H1 (cell line): ENCODE results near the gene FASLG. TPM values are rescaled to one million over a fixed set of nuclear protein-coding genes. Genes with fewer than 3 reads are reported as not detected.

Source experiments
- CTCF ChIA-PET: fragments of 300-600 bp; sonication (Branson Sonifier 250); formaldehyde crosslinking; loops from one replicate; lab custom pipeline; 2021; ENCODE audit not compliant: partially characterized antibody; lab: Charles Lee
- POLR2A ChIA-PET: fragments of 300-600 bp; sonication (Branson Sonifier 250); formaldehyde crosslinking; loops from one replicate; lab custom pipeline; 2021; ENCODE audit warnings: inconsistent platforms; ENCODE audit not compliant: partially characterized antibody; lab: Charles Lee
- DNase-seq, 2 experiments: peaks; one replicate each; pipeline versions ENCODE4 v3.0.0 to v3.0.0-alpha.2; 2010 to 2022; ENCODE audit warnings: low spot score in 2 of 2, low read depth in 1 of 2, mixed read lengths in 1 of 2
- FAIRE-seq: peaks from 2 replicates; lab custom pipeline; 2011; peaks lifted over from hg19 to GRCh38; lab: Jason Lieb, UNC
- H2AFZ ChIP-seq: 2 replicates; pipeline ENCODE4 v1.8.1; 2012; ENCODE audit warnings: low read length, inconsistent platforms
- H2AK5ac ChIP-seq: 2 replicates; pipeline ENCODE4 v1.6.1; 2013; ENCODE audit warnings: low read depth, low read length
- H2BK120ac ChIP-seq: replicated peaks from 2 replicates; pipeline ENCODE3; 2013; ENCODE audit warnings: low read depth, low read length, inconsistent platforms
- H2BK12ac ChIP-seq: 2 replicates; pipeline ENCODE4 v1.6.1; 2013; ENCODE audit warnings: low read depth, low read length
- H2BK15ac ChIP-seq: 2 replicates; pipeline ENCODE4 v1.6.1; 2013; ENCODE audit warnings: low read length
- H2BK20ac ChIP-seq: 2 replicates; pipeline ENCODE4 v1.6.1; 2013; ENCODE audit warnings: low read length
- H2BK5ac ChIP-seq: 2 replicates; pipeline ENCODE4 v1.6.1; 2013; ENCODE audit warnings: low read depth, low read length
- H3K14ac ChIP-seq: 2 replicates; pipeline ENCODE4 v1.6.1; 2013; ENCODE audit warnings: inconsistent platforms; ENCODE audit not compliant: insufficient read length
- H3K18ac ChIP-seq: 2 replicates; pipeline ENCODE4 v1.6.1; 2013; ENCODE audit warnings: low read length; ENCODE audit errors: extremely low read depth
- H3K23ac ChIP-seq: 2 replicates; pipeline ENCODE4 v1.6.1; 2013; ENCODE audit warnings: inconsistent platforms; ENCODE audit not compliant: insufficient read length
- H3K23me2 ChIP-seq: 2 replicates; pipeline ENCODE4 v1.6.1; 2013; ENCODE audit warnings: low read depth, low read length
- H3K27ac ChIP-seq: 2 replicates; pipeline ENCODE4 v1.6.1; 2011; ENCODE audit warnings: low read depth, low read length, inconsistent platforms
- H3K27me3 ChIP-seq, 4 experiments: replicated peaks in 1 of 4; 1 replicate in 1 of 4; 2 replicates in 3 of 4; pipeline versions ENCODE4 v1.6.1 to v1.8.1; 2011 to 2013; ENCODE audit warnings: low read length in 3 of 4, mild to moderate bottlenecking in 3 of 4, inconsistent platforms in 2 of 4, mixed read lengths in 2 of 4, moderate library complexity in 1 of 4; ENCODE audit not compliant: control insufficient read depth in 3 of 4, insufficient read depth in 3 of 4; ENCODE audit errors: extremely low read depth in 1 of 4
- H3K36me3 ChIP-seq, 4 experiments: 2 replicates each; pipeline versions ENCODE4 v1.6.1 to v1.8.1; 2011 to 2013; ENCODE audit warnings: mild to moderate bottlenecking in 4 of 4, low read length in 3 of 4, moderate library complexity in 2 of 4, control low read depth in 1 of 4, inconsistent platforms in 1 of 4; ENCODE audit not compliant: insufficient read depth in 4 of 4, control insufficient read depth in 2 of 4
- H3K4ac ChIP-seq: replicated peaks from 2 replicates; pipeline ENCODE3; 2013; ENCODE audit warnings: low read length, low read depth, mixed read lengths, inconsistent platforms; ENCODE audit not compliant: insufficient read length
- H3K4me1 ChIP-seq, 4 experiments: replicated peaks in 1 of 4; 1 replicate in 1 of 4; 2 replicates in 3 of 4; pipeline versions ENCODE4 v1.6.1 to v1.8.1; 2011 to 2013; ENCODE audit warnings: low read length in 3 of 4, inconsistent platforms in 2 of 4, mixed read lengths in 1 of 4; ENCODE audit not compliant: insufficient read depth in 4 of 4, control insufficient read depth in 3 of 4
- H3K4me2 ChIP-seq, 2 experiments: 2 replicates each; pipeline versions ENCODE4 v1.6.1 to v1.8.1; 2011 to 2013; ENCODE audit warnings: low read depth in 2 of 2, low read length in 2 of 2, control low read depth in 1 of 2, inconsistent platforms in 1 of 2, mild to moderate bottlenecking in 1 of 2; ENCODE audit not compliant: insufficient read depth in 1 of 2
- H3K4me3 ChIP-seq, 4 experiments: fragments of 200-600, 300-600 bp in 1 of 4; sonication (generic), shearing (Covaris generic), sonication (Bioruptor Twin) in 1 of 4; 2 replicates each; pipeline versions ENCODE4 v1.5.1 to v1.8.1; 2011 to 2016; ENCODE audit warnings: low read length in 4 of 4, low read depth in 3 of 4, control low read depth in 2 of 4, inconsistent platforms in 2 of 4, mild to moderate bottlenecking in 2 of 4, mixed read lengths in 1 of 4, moderate library complexity in 1 of 4; ENCODE audit not compliant: insufficient read depth in 2 of 4; ENCODE audit errors: extremely low read depth in 1 of 4
- H3K56ac ChIP-seq: replicated peaks from 2 replicates; pipeline ENCODE3; 2013; ENCODE audit warnings: low read depth, mild to moderate bottlenecking, mixed read lengths, low read length, inconsistent platforms; ENCODE audit not compliant: insufficient read length
- H3K79me1 ChIP-seq: 2 replicates; pipeline ENCODE4 v1.6.1; 2013; ENCODE audit warnings: low read depth, low read length, control low read depth
- H3K79me2 ChIP-seq, 2 experiments: 2 replicates each; pipeline versions ENCODE4 v1.6.1 to v1.8.1; 2012 to 2013; ENCODE audit warnings: low read length in 2 of 2, mild to moderate bottlenecking in 2 of 2, inconsistent platforms in 1 of 2; ENCODE audit not compliant: insufficient read depth in 2 of 2, control insufficient read depth in 1 of 2
- H3K9ac ChIP-seq, 4 experiments: replicated peaks in 1 of 4; 1 replicate in 1 of 4; 2 replicates in 3 of 4; pipeline versions ENCODE4 v1.6.1 to v1.8.1; 2011 to 2013; ENCODE audit warnings: low read depth in 3 of 4, low read length in 3 of 4, control low read depth in 2 of 4, mild to moderate bottlenecking in 2 of 4, moderate library complexity in 2 of 4, inconsistent platforms in 1 of 4; ENCODE audit errors: extremely low read depth in 1 of 4
- H3K9me3 ChIP-seq, 2 experiments: 2 replicates each; pipeline versions ENCODE4 v1.6.1 to v1.8.1; 2012 to 2013; ENCODE audit warnings: mild to moderate bottlenecking in 2 of 2, moderate library complexity in 2 of 2, control low read depth in 1 of 2, inconsistent platforms in 1 of 2, low read depth in 1 of 2, low read length in 1 of 2, mixed read lengths in 1 of 2; ENCODE audit not compliant: insufficient read depth in 2 of 2
- H4K20me1 ChIP-seq, 2 experiments: replicated peaks in 1 of 2; 2 replicates each; pipeline versions ENCODE3 to v1.8.1; 2011 to 2013; ENCODE audit warnings: inconsistent platforms in 2 of 2, low read length in 2 of 2, mild to moderate bottlenecking in 1 of 2; ENCODE audit not compliant: insufficient read depth in 2 of 2, control insufficient read depth in 1 of 2
- H4K5ac ChIP-seq: 2 replicates; pipeline ENCODE4 v1.6.1; 2013; ENCODE audit warnings: low read length, low read depth, mixed read lengths, inconsistent platforms; ENCODE audit not compliant: insufficient read length
- H4K8ac ChIP-seq: 2 replicates; pipeline ENCODE4 v1.8.0; 2013; ENCODE audit warnings: mild to moderate bottlenecking, moderate library complexity, low read length, inconsistent platforms; ENCODE audit not compliant: insufficient read depth; ENCODE audit errors: extremely low read depth
- H4K91ac ChIP-seq: replicated peaks from 2 replicates; pipeline ENCODE3; 2013; ENCODE audit warnings: low read length, mixed read lengths, inconsistent platforms; ENCODE audit not compliant: insufficient read length
- EP300 ChIP-seq, 2 experiments: IDR thresholded peaks; 1 replicate in 1 of 2; 2 replicates in 1 of 2; pipeline ENCODE4 v1.6.1; 2011 to 2012; ENCODE audit warnings: low read depth in 2 of 2, low read length in 2 of 2, mild to moderate bottlenecking in 2 of 2, borderline replicate concordance in 1 of 2, inconsistent platforms in 1 of 2, moderate library complexity in 1 of 2
- RAD21 ChIP-seq, 2 experiments: IDR thresholded peaks in 1 of 2; conservative IDR thresholded peaks in 1 of 2; 2 replicates each; pipeline ENCODE4 v1.6.1; 2011; ENCODE audit warnings: low read depth in 2 of 2, low read length in 2 of 2, improper control_type of control experiment in 1 of 2, inconsistent platforms in 1 of 2, mild to moderate bottlenecking in 1 of 2, moderate library complexity in 1 of 2
- SP1 ChIP-seq: IDR thresholded peaks from 2 replicates; pipeline ENCODE4 v1.6.1; 2011; ENCODE audit warnings: low read depth, low read length
- WGBS, 2 experiments: shearing (Covaris generic) in 1 of 2; methylation state at CpG; one replicate each; pipeline versions ENCODE4 v1.1.6 to v1.1.7; 2013 to 2015; ENCODE audit warnings: low lambda C conversion rate in 2 of 2, mixed read lengths in 2 of 2, inconsistent platforms in 1 of 2, low coverage in 1 of 2, missing lambda C conversion rate in 1 of 2; ENCODE audit not compliant: insufficient replicate concordance in 2 of 2, insufficient coverage in 1 of 2, insufficient read length in 1 of 2; ENCODE audit errors: extremely low coverage in 1 of 2, missing lambda C conversion rate in 1 of 2; 5-methylcytosine and 5-hydroxymethylcytosine counted together
- polyA plus RNA-seq, 7 experiments: library from polyadenylated mRNA; depleted of rRNA in 3 of 7; stranded (reverse) in 5 of 7; unstranded in 2 of 7; fragments of >200 nt in 5 of 7; fragments of 200-250 nt in 2 of 7; gene quantifications; 1 replicate in 5 of 7; 2 replicates in 1 of 7; 4 replicates in 1 of 7; pipeline versions ENCODE4 v1.2.1 to v1.2.3, GENCODE V29; 2011 to 2013; ENCODE audit warnings: missing spikeins in 2 of 7, mixed read lengths in 2 of 7
- total RNA-seq: library from RNA; stranded (reverse); fragmentation: NEBNext Ultra II Directional; extraction: Animal tissue kit (Norgen Biotek cat#: 25700); gene quantifications from 2 replicates; pipeline ENCODE4 v1.2.1, GENCODE V29; 2021

FASLG gene
- total and polyA plus RNA-seq, 2 of the 8 experiments (the other 6 are each of a cell fraction or from before 2014, with no cell fraction given), result not detected

- no peak overlapping the region for H3K23ac ChIP-seq
- WGBS, 2 experiments, result 89% methylated on average over 4 of the region's 4 CpGs; no CpG with 5 or more reads in 1 of the 2 experiments
- POLR2A ChIA-PET, result interaction anchor here (0.5 kb wide), 1 partner anchor 12 kb away, joined by 3 read pairs; no protein-coding TSS in a partner anchor
- CTCF ChIA-PET, result interaction anchor here (0.7 to 0.9 kb wide), 3 partner anchors 13 to 120 kb away, joined by 3 read pairs; no protein-coding TSS in a partner anchor
- H2BK20ac ChIP-seq, result no peak overlapping the region
- TF ChIP-seq EP300 (IDR thresholded peaks at IDR 0.05; ENCODE audit: borderline replicate concordance in 1 of 2, low read depth in 2 of 2, low read length in 2 of 2) (no peak), SP1 (no peak), RAD21 (IDR thresholded peaks at IDR 0.05 in 1 of 2, conservative IDR thresholded peaks at IDR 0.05 in 1 of 2; ENCODE audit: low read depth in 2 of 2, low read length in 2 of 2) (no peak)
- no peak overlapping the region for H3K4ac ChIP-seq
- DNase-seq (no peak), FAIRE-seq (no peak)
- no peaks in the 10 kb centered on the region for H3K79me1 ChIP-seq
- no peaks in the 10 kb centered on the region for H4K20me1 ChIP-seq
- H2BK15ac ChIP-seq, result no peak overlapping the region
- no peak overlapping the region for H3K9ac ChIP-seq
- H2BK120ac ChIP-seq, result no peak overlapping the region
- no peak overlapping the region for H3K4me2 ChIP-seq
- H4K8ac ChIP-seq, result no peak overlapping the region
- no peak overlapping the region for H4K91ac ChIP-seq
- no peak overlapping the region for H3K27ac ChIP-seq
- no peaks in the 10 kb centered on the region for H3K9me3 ChIP-seq
- H3K4me3 ChIP-seq, result no peak overlapping the region
- no peak overlapping the region for H3K14ac ChIP-seq
- no peak overlapping the region for H2BK5ac ChIP-seq
- no peaks in the 10 kb centered on the region for H3K23me2 ChIP-seq
- no peaks in the 10 kb centered on the region for H3K36me3 ChIP-seq
- no peak overlapping the region for H4K5ac ChIP-seq
- no peak overlapping the region for H3K56ac ChIP-seq
- no peak overlapping the region for H3K18ac ChIP-seq
- no peak overlapping the region for H2AK5ac ChIP-seq
- no peak overlapping the region for H2BK12ac ChIP-seq
- H3K27me3 ChIP-seq, result no peaks in the 10 kb centered on the region
- H2AFZ ChIP-seq, result no peak overlapping the region
- no peaks in the 10 kb centered on the region for H3K79me2 ChIP-seq
- peaks cover 0 to 10% (median 0%) of the 10 kb centered on the region in 4 experiments; a peak in 1 of 7 replicates for H3K4me1 ChIP-seq
Observed at GRCh38 chr1:172674831-172675613, 16.1 kb downstream of the FASLG start.
